ENCODE data around the gene TCHH.

Gene TCHH

GRCh38 chr1:152130186-152130585, 14.9 kb upstream of the TCHH start:
- TF ChIP-seq, protein P1, sequence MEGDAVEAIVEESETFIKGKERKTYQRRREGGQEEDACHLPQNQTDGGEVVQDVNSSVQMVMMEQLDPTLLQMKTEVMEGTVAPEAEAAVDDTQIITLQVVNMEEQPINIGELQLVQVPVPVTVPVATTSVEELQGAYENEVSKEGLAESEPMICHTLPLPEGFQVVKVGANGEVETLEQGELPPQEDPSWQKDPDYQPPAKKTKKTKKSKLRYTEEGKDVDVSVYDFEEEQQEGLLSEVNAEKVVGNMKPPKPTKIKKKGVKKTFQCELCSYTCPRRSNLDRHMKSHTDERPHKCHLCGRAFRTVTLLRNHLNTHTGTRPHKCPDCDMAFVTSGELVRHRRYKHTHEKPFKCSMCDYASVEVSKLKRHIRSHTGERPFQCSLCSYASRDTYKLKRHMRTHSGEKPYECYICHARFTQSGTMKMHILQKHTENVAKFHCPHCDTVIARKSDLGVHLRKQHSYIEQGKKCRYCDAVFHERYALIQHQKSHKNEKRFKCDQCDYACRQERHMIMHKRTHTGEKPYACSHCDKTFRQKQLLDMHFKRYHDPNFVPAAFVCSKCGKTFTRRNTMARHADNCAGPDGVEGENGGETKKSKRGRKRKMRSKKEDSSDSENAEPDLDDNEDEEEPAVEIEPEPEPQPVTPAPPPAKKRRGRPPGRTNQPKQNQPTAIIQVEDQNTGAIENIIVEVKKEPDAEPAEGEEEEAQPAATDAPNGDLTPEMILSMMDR (IDR thresholded peaks at IDR 0.05): no peak
- Histone ChIP-seq H3K79me2 (no peaks in the 10 kb centered on the region), H3K9me3 (ENCODE audit: control insufficient read depth, low read length) (no peaks in the 10 kb centered on the region), H3K9ac (no peak overlapping the region), H3K4me3 (ENCODE audit: low read depth, low read length) (no peak overlapping the region), H3K36me3 (ENCODE audit: control insufficient read depth, insufficient read depth, low read length) (no peaks in the 10 kb centered on the region), H3K4me1 (no peaks in the 10 kb centered on the region), H3K27ac (no peak overlapping the region), H3K27me3 (ENCODE audit: control insufficient read depth, insufficient read depth, low read length) (no peaks in the 10 kb centered on the region), H2AFZ (no peak overlapping the region), H3K4me2 (ENCODE audit: low read length) (no peak overlapping the region)

GRCh38 chr1:152127673-152128072, 12.4 kb upstream of the TCHH start:
- Histone ChIP-seq H3K27me3 (ENCODE audit: control insufficient read depth, insufficient read depth, low read length) (no peaks in the 10 kb centered on the region), H3K4me2 (ENCODE audit: low read length) (no peak overlapping the region), H3K9me3 (ENCODE audit: control insufficient read depth, low read length) (no peaks in the 10 kb centered on the region), H3K9ac (no peak overlapping the region), H3K36me3 (ENCODE audit: control insufficient read depth, insufficient read depth, low read length) (no peaks in the 10 kb centered on the region), H3K79me2 (no peaks in the 10 kb centered on the region), H3K4me3 (ENCODE audit: low read depth, low read length) (no peak overlapping the region), H2AFZ (no peak overlapping the region), H3K27ac (no peak overlapping the region), H3K4me1 (no peaks in the 10 kb centered on the region)
- TF ChIP-seq, protein P1 (IDR thresholded peaks at IDR 0.05): no peak

- Histone ChIP-seq H3K27ac (no peak overlapping the region), H2AFZ (no peak overlapping the region), H3K4me3 (ENCODE audit: low read depth, low read length) (no peak overlapping the region), H3K4me2 (ENCODE audit: low read length) (no peak overlapping the region), H3K36me3 (ENCODE audit: control insufficient read depth, insufficient read depth, low read length) (no peaks in the 10 kb centered on the region), H3K4me1 (no peaks in the 10 kb centered on the region), H3K79me2 (no peaks in the 10 kb centered on the region), H3K9ac (no peak overlapping the region), H3K27me3 (ENCODE audit: control insufficient read depth, insufficient read depth, low read length) (no peaks in the 10 kb centered on the region), H3K9me3 (ENCODE audit: control insufficient read depth, low read length) (no peaks in the 10 kb centered on the region)
- TF ChIP-seq, protein P1 (IDR thresholded peaks at IDR 0.05): no peak
Observed at GRCh38 chr1:152125834-152126443, 10.7 kb upstream of the TCHH start.

- H3K27ac ChIP-seq: no peak overlapping the region
- TF ChIP-seq, protein P1 (IDR thresholded peaks at IDR 0.05): no peak
Observed at GRCh38 chr1:152118915-152119314, 3.7 kb upstream of the TCHH start.

DNA sequence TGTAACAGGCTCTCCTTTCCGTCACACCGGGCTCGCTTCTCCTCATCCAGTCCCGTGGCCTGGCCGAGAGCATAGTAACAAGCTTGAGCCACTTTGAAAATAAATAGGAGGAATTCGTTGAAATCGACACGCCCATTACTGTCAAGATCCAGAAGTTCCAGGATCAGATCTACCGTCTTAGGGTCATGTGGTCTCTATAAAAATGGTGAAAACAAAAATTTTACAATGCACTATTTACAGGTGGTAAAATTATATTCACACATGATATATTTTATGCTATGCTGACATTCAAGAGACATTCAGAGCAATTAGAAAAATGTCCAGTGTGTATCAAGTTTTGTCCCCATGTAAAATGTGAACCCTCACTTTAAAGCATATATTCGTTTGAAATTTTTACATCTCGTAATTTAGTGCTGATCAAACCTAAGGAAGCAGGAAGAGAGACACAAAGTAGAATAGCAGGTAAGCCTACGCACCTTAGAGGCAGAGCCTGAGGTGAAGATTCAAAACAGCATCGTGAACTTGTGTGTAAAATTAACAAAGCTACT, 2.3 kb downstream of the TCHH start:
- peak overlapping the region; percentile 62 for H3K4me2 ChIP-seq (ENCODE audit: low read length)
- H2AFZ ChIP-seq: no peak overlapping the region
- no peak overlapping the region for H3K9ac ChIP-seq
- H3K27ac ChIP-seq: no peak overlapping the region
- H3K9me3 ChIP-seq (ENCODE audit: control insufficient read depth, low read length): no peaks in the 10 kb centered on the region
- peaks cover 5% of the 10 kb centered on the region for H3K27me3 ChIP-seq (ENCODE audit: control insufficient read depth, insufficient read depth, low read length)
- no peaks in the 10 kb centered on the region for H3K4me1 ChIP-seq
- no peaks in the 10 kb centered on the region for H3K36me3 ChIP-seq (ENCODE audit: control insufficient read depth, insufficient read depth, low read length)
- no peaks in the 10 kb centered on the region for H3K79me2 ChIP-seq
- TF ChIP-seq, protein P1 (IDR thresholded peaks at IDR 0.05): no peak
- no peak overlapping the region for H3K4me3 ChIP-seq (ENCODE audit: low read depth, low read length)

More at GRCh38 chr1:152118915-152119314, 3.7 kb upstream of the TCHH start:
- no peak overlapping the region for H3K4me2 ChIP-seq (ENCODE audit: low read length)
- H3K36me3 ChIP-seq (ENCODE audit: control insufficient read depth, insufficient read depth, low read length): no peaks in the 10 kb centered on the region
- no peaks in the 10 kb centered on the region for H3K4me1 ChIP-seq
- no peaks in the 10 kb centered on the region for H3K27me3 ChIP-seq (ENCODE audit: control insufficient read depth, insufficient read depth, low read length)
- no peaks in the 10 kb centered on the region for H3K79me2 ChIP-seq
- H3K9ac ChIP-seq: no peak overlapping the region
- H3K4me3 ChIP-seq (ENCODE audit: low read depth, low read length): no peak overlapping the region
- no peak overlapping the region for H2AFZ ChIP-seq
- no peaks in the 10 kb centered on the region for H3K9me3 ChIP-seq (ENCODE audit: control insufficient read depth, low read length)

Data from parathyroid adenoma (tissue), 2 donors.